OCI-M1 (cell line): Measurements from ENCODE around the gene SLC43A1.

ENCODE experiments used
- DNase-seq: peaks from one replicate; lab custom pipeline; 2025; lab: John Stamatoyannopoulos, UW

SLC43A1 gene

DNA sequence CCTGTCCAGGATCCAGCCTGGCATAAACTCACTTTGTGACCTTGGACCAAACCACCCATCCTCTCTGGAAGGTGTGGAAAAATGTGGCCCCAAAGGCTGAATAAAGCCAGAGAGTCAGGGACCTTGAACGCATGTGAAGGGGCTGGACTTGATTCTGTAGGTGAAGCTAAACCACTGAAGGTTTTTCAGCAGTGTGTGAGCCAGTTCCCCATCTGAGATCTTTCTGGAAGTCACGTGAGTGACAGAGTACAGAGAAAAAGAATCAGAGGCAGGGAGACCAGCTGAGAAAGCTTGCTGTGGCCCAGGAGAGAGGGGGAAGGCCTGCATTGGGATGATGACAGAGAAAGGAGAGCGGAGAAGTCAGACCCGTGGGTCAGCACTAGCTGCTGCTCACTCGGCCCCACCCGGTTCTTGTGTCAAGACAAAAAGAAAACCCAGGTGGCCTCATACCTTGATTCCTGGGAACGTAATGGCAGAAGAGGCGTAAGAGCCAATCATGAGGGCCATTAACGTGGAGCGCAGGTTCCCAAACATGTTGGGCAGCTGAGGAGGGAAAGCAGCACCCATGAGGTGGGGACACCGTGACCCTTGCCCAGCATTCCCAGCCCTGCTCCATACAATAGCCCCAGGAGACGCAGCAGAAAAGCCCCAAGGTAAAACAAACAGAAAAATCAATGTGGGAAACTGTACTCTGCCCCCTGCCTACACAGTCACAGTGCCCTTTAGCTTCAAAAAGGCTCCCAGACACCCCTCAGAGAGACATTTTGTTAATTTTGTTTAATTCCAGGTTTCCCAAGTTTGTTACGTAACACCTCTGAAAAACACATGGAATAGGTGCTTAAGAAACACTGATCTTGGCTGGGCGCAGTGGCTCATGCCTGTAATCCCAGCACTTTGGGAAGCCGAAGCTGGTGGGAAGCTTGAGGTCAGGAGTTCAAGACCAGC lies 17.9 kb downstream of the SLC43A1 start:
- DNase-seq, result no peak

DNA sequence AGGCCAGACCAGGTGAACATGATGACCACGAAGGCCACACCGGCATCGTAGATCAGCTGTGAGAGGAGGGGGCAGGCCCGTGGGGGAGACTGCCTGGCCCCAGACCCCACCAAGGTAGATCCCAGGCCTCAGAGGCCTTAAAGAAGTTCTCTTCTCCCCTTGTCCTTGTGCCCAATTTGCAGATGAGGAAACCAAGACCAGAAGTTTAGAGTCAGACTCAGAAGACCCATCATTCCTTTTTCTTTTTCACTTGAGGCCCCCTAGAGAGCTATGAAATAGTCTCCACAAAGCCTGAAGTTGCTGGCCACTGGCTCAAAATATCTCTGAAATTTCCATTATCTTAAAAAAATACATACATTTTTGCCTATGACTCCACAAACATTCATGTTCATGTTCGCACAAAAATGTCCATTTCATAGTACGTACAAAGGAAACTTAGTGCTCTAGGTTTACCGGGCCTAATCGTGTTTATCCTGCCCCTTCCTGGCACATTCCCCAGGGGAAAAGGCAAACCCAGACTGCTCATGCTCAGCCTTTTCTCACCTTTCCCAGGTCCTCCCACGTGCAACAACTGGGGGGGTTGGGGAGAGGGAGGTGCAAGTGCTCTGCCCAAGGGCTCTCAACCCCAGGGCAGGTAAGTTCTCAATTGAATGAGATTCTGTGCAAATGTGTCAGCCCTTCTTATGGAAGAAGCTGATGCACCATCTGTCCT lies 19.2 kb downstream of the SLC43A1 start:
- no peak for DNase-seq

DNA sequence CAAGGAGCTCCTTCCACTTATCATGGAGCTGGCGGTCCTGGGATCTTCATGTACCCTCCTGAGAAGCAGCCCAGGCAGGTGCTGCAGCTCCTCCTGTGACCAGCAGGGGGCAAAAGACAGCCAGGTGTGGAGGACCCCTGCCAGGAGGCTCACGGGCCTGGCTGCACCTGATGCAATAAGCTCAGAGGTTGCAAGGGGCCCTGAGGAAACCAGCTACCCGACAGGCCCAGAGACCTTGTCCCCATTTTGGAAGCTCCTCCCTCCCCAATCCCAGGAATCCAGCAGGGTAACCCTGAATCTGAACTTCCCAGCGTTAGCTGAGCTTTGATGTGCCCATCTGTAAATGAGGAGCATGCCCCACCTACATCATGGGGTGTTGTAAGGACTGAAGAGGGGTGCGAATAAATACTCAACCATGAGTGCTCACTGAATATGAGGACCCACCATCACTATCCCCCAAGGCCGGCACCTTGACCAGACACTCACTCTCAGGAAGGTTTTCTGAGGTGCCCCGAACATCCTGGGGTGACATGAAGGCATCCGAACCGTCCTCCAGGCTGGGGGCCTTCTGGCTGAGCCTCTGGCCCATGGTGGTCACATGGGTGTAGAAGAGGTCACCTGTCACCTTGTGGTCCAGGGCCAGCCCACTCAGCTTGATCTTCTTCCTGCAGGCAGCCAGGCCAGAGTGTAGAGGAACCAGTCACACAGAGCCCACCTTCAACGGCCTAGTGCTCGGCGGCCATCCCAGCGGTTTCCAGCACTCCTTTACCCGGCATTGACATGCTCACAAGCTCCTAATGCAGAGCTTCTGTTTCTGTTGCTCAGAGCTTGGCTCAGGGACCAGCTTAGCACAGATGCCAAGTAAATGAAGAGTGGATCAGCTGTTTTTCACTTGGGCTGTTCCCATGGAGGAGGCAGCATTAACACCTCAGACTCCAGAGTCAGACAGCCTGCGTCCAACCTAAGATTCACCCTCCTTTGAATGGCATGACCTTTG lies 21.7 kb downstream of the SLC43A1 start:
- peak; percentile 79 for DNase-seq

DNA sequence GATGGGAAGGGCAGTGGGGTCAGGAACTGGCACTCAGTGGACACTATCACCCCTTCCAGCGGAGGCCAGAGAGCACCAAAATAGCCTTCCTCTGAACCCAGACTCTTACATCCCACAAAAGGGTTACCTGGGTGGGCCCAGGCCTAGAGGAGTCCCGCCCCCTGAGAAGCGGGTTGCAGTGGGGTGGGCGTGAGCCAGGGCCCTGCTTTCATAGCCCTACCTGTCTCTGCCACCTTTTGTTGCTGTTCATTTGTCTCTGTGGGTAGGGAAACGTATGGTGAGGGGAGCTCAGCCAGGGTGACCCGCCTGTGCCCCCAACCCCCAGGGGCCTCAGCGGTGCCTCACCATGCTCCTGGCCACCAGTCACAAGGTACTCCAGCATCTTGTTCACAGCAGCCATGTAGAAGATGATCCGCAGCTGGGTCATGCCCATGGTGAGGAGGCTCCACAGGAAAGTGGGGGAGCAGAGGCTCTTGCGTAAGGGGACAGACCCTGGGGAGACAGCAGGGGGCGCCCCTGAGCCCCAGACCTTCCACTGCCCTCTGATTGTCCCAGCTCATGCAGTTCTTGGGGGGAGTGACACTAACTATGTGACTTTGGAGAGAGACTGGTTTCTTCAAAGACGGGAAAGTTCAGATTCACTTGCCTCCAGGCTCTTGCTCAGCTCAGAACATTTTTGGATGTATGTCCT lies 24.0 kb downstream of the SLC43A1 start:
- DNase-seq, result peak; percentile 58

DNA sequence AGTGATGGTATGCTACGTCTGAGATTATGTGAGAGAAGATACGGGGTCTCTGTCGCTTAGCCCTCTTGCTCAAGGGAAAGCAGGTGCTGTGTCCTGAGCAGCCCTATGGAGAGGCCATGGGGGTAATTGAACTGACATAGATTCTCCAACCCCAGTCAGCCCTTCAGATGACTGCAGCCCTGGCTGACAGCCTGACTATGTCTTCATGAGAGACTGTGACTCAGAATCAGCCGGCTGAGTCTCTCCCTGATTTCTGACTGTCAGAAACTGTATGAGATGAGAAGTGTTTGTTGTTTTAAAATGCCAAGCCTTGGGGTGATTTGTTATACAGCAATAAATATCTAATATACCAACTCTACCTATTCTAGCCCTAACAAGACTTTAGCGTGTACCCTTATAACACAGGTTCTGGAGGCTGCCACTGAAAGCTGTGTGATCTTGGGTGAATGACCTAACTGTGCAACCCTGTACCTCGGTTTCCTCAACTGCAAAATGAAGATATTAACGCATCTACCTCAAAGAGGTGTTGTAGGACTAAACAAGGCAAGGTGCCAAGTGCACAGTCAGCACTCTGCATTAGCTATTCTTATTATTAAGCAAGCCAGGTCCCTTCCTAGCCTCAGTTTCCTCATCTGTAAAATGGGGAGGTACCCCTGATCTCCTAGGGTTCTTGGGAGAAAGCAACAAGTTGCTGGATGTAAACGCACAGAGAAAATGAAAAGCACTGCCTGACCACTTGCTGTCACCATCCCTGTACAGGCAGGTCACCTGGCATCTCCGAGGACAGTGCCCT lies 24.9 kb downstream of the SLC43A1 start:
- no peak for DNase-seq

DNA sequence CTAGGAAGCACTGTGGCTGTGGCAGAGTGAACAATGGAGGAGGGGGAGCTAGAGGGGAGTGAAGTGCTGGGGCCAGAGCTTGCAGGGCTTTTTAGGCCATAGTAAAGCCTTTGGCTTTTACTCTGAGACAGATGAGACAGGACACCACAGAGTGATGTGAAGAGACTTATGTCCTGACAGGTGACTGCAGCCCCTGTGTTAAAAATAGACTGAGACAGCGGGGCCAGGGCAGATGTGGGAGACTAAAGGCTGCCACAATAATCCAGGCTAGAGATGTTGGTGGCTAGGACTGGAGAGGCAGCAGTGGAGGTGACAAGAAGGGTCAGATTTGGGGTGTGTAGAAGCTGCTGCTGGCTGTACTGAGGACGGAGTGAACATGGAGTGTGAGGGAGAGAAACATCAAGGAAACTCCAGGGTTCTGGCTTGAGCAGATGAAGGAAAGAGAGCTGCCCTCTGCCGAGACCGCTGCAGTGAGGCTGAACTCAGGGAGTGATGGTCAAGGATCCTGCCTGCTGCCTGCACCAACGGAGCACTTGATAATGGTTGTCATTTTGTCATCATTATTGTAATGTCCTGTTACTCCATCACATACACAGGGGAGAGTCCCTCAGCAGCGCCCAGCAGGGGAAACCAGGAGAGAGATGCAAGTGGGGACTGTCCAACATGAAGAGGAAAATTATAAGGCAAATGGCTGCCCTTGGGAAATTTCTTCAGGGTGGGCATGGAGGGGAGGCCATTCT lies 27.4 kb downstream of the SLC43A1 start:
- no peak for DNase-seq

DNA sequence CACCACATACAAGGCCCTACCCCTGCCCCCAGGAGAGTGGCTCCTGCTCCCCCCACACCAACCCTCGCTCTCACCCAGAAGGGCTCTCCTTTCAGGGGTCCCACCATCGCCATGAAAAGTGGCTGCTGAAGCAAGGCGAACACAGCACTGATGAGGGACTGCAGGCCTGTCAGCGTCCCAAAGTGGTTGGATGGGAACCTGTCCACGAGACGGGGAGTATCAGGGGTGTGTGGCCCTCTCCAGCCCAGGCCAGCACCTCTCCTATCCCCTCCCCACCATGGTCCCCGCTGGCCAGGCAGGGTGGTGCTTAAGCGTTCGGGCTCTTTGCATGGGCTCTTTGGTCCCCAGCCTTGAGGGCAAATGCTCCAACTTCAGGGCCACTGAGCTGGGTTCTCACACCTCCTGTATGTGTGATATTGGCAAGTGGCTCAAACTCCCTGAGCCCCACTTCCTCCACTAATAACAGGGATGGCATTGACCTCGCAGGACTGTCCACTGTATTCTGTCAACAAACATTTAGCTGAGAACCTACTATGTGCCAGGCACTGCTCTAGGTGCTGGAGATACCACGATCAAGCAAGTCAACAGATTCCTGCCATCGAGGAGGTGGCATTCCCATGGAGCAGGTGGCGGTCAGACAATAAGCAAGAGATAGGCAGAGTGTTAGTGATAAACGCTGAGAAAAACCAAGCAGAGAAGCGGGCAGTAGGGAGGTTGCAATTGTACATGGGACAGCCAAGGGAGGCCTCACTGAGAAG lies 28.3 kb downstream of the SLC43A1 start:
- no peak for DNase-seq

DNA sequence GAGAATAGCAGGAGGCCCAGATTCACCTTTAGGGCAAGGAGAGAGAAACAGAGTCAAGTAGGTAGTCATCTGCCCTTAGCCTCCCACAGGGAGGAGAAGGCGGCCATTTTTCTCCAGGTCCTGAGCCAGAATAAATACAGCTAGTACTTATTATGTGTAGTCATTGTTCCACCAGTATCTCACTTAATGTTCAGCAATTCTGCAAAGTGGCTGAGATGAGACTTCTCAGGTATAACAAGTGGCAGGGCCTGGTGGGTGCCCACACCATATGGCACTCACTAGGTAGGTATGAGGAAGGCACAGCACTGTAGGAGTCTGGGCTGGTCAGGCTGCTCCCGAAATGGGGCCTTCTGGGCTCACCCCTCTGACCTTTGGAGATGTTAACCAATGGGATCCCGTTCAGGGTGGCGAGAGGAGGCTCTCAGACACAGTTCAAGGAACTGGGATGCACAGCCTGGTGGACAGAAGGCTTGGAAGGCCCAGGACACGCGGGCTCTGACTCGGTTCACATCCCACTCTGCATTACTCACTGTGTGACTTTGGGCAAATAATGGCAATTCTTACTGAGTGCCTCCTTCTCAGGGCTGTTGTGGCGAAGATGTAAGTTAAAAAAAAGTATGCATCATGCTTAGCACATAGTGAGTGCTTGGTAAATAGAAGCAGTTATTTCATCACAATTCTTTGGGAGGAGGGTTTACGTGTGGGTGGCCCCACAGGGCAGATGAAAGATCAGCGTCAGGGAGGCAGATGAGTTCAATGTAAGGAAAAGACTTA lies 30.1 kb downstream of the SLC43A1 start:
- DNase-seq, result no peak

DNA sequence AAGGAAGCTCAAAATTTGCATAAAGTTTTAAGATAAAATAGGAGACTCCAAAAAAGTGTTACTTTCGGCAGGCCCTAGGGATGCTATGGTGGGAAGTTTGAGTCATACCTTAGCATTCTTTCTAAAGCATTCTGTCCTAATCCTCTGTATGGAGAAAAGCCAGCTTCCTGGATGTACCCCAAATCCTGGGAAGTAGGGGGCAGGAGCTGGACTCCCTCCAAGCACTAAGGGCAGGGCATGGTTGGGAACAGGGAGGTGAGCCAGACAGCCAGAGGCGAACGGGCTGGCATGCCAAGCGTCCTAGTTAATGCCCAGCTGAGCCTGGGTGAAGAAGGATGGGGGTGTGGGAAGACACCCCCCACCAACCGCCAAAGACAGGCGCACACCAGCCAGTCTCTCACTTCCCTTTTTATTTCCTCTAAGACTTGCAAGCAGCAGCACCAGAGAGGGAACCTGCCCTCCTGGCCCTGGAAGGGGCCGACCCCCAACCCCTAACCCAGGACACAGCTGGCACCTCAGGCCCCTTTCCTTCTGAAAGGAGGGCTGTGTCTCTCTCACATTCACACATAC lies 31.3 kb downstream of the SLC43A1 start:
- no peak for DNase-seq

DNA sequence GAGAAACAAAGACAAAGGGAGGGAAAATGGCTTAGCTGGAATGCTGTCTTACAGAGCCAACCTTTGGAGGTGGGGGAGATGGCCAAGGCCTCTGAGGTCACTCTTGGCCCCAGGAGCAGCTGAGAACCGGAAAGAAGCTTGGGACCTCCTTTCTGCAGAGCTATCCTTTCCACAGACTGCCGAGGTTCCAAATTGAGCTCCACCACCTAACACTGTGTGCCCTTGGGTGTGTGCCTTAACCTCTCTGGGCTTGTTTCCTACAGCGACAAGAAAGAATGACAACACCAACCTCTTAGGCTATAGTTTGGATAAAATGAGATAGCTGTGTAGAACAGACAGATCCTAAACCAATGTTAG lies 32.0 kb downstream of the SLC43A1 start:
- DNase-seq, result no peak

DNA sequence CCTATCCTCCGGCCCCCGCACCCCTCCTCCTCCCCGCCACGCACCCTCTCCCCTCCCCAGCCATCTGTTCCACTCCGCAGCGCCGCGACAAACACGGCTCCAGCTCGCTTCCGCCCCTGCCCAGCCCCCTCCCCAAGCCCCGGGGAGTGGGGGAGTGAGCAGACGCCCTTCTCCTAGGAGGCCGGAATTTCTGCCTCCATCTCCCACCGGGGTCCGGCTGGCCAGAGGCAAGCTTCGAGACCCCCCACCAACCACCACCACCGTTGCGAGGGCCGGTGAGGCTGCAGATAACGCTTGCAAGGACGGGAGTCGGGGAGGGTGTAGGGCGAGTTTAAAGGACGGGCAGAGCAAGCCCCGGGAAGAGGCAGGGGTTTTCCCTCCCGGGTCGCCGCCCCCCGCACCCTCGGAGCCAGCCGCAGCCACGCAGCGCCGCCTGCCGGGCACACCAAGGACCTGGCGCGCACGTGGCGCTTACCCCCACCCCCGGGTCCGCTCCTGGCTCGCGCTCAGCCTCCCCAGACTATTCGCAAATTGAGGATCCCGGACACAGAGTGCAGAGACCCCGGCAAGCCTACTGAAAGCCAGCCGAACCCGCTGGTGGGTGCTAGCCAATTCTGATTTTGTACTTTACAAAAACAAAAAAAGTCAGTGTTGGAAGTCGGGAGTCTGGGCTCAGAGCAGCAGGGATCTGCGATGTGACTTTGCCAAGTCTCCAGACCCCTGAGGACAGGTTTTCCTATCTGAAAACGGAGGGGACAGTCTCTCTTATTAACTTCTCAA lies 32.5 kb downstream of the SLC43A1 start:
- no peak for DNase-seq

DNA sequence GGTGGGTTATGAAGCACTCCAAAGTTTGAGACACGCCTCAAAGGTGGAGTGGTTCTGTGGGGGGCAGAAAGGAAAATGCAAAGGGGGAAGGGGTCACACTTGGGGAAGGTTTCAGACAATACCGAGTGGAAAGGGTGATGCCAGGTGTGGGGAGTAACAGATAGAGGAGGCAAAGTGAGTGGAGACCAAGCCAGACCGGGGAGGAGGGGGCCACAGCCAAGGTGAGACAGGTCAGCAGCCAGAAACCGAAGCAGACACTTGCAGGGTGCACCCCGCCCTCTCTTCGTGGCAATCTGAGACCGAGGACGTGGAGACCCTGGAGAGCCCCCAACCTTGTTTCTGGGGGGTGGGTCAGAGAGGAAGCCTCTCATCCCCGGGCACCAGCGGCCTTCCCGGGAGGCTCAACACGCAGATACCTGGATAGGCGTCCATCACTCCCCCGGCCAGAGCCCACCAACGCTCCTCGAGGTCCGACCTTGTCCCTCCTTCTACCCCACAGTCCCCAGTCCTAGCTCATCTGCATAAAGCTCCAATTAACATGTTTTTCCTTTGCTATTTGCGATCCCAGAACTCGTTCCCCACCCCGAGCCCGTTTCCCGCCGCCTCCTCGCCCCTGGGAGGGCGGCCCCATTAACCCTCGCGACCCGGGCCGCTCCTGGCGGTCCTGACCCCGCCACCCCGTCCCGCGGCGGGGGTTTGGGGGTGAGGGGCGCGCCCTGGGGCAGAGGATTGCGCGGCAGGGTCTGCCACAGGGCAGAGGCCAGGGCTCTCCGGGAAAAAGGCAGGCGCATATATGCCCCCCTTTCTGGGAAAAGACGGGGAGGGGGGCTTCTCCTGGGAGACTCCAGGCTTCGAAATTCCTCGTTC lies 33.4 kb downstream of the SLC43A1 start:
- DNase-seq, result no peak

DNA sequence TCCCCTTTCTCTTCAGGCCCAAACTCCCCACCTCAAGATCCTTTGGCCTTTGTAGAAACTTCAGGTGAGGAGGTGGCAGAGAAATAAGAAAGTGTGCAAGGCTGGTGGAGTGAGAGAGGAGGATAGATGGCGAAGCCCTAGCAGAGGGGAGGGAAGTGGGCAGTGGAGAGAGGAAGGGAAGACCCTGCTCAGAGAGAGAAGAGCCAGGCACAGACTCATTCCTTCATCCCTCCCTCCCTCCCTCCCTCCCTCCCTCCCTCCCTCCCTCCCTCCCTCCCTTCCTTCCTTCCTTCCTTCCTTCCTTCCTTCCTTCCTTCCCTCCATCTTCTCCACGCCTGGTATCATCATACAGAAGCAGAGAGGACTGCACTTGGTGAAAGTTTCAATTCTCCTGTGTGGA lies 34.2 kb downstream of the SLC43A1 start:
- DNase-seq, result no peak

DNA sequence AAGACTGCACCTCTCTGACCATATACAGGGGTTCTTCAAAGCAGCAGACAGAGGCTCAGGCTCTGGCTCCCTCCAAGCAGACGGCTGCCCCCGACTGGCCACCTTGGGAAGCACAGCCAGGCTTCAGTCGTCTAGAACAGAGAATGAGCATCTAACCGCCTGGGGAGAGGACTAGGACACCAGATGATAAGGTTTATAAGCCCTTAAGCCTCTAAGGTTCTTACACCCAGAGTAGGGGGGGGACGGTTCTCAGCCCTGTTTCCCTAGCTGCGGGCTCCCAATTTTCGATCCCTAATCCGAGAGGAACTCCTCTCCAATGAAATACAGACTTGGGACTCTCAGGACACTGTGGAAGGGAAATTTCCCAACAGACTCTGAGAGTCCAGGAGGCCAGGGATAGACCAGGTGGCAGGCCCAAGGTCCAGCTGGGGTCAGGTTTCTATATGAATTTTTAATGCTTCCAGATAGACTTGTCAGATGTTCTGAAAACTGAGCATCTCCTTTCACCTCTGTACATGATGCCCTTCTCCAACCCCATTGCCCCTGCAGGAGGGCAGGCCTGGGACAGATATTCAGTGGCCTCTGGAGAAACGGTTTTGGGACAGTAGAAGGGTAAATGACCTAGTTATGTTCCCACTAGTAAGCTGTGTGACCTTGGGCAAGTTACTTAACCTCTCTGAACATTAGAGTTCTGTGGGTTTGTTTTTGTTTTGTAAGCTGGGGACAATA lies 34.9 kb downstream of the SLC43A1 start:
- peak; percentile 92 for DNase-seq

DNA sequence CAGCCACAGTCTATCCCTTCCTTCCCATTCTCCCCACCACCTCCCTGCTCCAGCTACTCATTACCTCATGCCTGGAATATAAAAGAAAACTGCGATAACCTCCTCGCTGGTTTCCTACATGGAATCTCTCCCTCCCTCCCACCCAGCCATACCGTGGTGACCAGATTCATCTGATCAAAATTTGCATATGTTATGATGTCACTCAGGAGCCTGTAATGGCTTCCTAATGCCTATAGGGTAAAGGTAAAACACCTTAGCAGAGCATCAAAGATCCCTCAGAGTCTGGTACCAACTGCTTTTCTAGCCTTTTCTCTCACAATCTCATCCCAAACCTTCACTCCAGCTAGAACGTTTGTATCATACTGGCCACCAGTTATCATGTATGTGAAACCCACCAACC lies 35.6 kb downstream of the SLC43A1 start:
- DNase-seq, result no peak
